Lower lobe of right lung (tissue), 2 donors: ENCODE data around the gene FYN. TPM values are rescaled to one million over a fixed set of nuclear protein-coding genes. Genes with fewer than 3 reads are reported as not detected.

Source experiments
- ATAC-seq, 2 donors: fragments of 200-7000 bp; cut with Tn5 transposase; one replicate each; pipeline ENCODE4 v1.9.1; 2020 to 2022; ENCODE audit warnings: mild to moderate bottlenecking in 2 of 2, moderate library complexity in 2 of 2
- DNase-seq: peaks from one replicate; pipeline ENCODE4 v3.0.0-alpha.2; 2020
- H3K27ac ChIP-seq: fragments of 200-600 bp; one replicate; pipeline ENCODE4 v1.8.0; 2022
- H3K27me3 ChIP-seq: fragments of 200-600 bp; one replicate; pipeline ENCODE4 v1.8.0; 2022; ENCODE audit warnings: low read depth
- H3K36me3 ChIP-seq: fragments of 200-600 bp; one replicate; pipeline ENCODE4 v1.8.0; 2022; ENCODE audit warnings: mild to moderate bottlenecking
- H3K4me1 ChIP-seq: fragments of 200-600 bp; one replicate; pipeline ENCODE4 v1.8.0; 2022
- H3K4me3 ChIP-seq: fragments of 200-600 bp; one replicate; pipeline ENCODE4 v1.8.0; 2022; ENCODE audit warnings: mild to moderate bottlenecking
- H3K9me3 ChIP-seq: fragments of 200-600 bp; one replicate; pipeline ENCODE4 v1.8.0; 2022
- intact Hi-C: fragments of 100-400 bp; cut with DNase I; formaldehyde crosslinking; loops from one replicate; pipeline ENCODE4 v1.11.0; 2022
- total RNA-seq: library from RNA; stranded (reverse); fragmentation: NEBNext Ultra II Directional; extraction: Animal tissue kit (Norgen Biotek cat#: 25700); gene quantifications from one replicate; pipeline ENCODE4 v1.2.1, GENCODE V29; 2021
- TF ChIP-seq, protein P1 (sequence below): fragments of 200-600 bp; IDR thresholded peaks from one replicate; pipeline ENCODE4 v1.8.0; 2022; ENCODE audit warnings: antibody characterized with exemption, mild to moderate bottlenecking
- donor health status: DM: no; HTN: yes; CAD: no; lungs with severe emphysema.

The FYN gene
- total RNA-seq, 1 donor from 2014 or later: 99.2 TPM

DNA sequence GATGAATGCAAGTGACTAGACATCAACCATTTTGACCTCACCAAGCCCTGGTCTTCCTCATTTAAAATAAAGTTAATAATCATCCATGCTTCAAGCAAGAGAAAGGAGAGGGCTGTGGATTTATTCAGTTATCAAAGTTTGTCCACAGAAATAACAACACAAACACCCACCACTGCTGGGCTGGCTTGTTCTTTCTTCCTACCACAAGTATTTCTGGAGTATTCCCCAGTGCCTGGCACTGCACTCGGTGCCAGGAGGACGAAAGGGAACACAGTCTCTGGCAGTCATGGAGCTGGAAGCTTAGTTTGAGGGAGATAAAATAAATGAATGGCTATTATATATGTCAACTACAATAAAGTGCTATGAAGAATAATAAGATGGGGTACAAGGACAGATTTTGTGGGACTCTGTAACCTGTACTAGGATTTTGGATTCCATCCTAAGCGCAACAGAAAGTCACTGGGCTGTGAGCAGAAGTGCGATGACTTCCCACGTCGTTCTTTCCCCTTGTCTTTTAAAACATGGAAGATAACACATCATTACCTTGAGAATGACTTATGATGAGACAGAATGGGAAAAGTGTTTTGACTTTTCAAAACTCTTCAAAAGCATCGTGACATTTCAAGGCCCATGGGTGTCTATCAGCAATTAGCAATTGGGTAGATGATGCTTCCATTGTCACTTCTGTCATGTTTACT is 193.1 kb downstream of the FYN start:
- H3K4me1 ChIP-seq: peaks cover 26% of the 10 kb centered on the region

DNA sequence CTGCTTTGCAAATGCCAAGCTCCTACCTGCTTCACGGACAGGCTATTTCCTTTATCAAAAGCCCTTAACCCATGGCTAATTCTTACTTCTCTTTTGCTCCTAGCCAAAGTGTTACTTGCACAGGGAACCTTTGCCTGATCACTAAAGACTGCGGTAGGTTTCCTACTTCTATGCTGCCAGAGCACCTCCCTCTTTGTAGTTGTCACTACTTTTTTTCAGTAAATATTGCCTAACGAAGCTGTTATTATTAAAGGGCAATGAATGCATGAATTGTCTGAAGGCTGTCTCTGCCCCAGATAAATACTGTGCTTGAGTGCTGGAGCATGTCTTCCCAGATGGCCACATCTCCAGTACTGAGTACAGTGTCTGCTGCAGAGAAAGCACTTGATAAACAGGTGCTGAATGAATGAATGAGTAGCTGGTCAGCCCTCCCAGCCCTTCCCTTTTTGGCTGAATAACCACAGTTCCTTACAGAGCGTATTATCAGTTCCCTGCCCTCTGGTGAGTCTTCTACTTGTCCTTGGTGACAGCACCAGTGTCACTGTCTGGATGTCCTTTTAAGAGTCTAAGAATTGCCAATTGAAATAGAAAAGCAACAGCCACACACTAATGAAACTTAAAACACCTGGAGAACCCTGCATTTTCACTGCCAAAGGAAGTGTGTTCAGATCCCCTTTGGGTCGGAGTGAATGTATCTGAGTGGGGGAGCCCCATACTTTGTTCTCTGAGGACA is 194.0 kb downstream of the FYN start:
- Histone ChIP-seq H3K9me3 (no peaks in the 10 kb centered on the region), H3K36me3 (peaks cover 46% of the 10 kb centered on the region), H3K27me3 (no peaks in the 10 kb centered on the region), H3K4me3 (no peak overlapping the region), H3K27ac (no peak overlapping the region), H3K4me1 (peaks cover 18% of the 10 kb centered on the region)
- ATAC-seq (no peak), DNase-seq (no peak)
- TF ChIP-seq, protein P1, sequence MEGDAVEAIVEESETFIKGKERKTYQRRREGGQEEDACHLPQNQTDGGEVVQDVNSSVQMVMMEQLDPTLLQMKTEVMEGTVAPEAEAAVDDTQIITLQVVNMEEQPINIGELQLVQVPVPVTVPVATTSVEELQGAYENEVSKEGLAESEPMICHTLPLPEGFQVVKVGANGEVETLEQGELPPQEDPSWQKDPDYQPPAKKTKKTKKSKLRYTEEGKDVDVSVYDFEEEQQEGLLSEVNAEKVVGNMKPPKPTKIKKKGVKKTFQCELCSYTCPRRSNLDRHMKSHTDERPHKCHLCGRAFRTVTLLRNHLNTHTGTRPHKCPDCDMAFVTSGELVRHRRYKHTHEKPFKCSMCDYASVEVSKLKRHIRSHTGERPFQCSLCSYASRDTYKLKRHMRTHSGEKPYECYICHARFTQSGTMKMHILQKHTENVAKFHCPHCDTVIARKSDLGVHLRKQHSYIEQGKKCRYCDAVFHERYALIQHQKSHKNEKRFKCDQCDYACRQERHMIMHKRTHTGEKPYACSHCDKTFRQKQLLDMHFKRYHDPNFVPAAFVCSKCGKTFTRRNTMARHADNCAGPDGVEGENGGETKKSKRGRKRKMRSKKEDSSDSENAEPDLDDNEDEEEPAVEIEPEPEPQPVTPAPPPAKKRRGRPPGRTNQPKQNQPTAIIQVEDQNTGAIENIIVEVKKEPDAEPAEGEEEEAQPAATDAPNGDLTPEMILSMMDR: no peak
- intact Hi-C loops: no loop called here

More for the DNA sequence above, 193.1 kb downstream of the FYN start:
- Histone ChIP-seq H3K4me3 (no peak overlapping the region), H3K27me3 (no peaks in the 10 kb centered on the region), H3K9me3 (no peaks in the 10 kb centered on the region), H3K36me3 (peaks cover 39% of the 10 kb centered on the region), H3K27ac (no peak overlapping the region)
- ATAC-seq (no peak), DNase-seq (no peak)
- intact Hi-C loops: no loop called here
- TF ChIP-seq, protein P1: no peak

DNA sequence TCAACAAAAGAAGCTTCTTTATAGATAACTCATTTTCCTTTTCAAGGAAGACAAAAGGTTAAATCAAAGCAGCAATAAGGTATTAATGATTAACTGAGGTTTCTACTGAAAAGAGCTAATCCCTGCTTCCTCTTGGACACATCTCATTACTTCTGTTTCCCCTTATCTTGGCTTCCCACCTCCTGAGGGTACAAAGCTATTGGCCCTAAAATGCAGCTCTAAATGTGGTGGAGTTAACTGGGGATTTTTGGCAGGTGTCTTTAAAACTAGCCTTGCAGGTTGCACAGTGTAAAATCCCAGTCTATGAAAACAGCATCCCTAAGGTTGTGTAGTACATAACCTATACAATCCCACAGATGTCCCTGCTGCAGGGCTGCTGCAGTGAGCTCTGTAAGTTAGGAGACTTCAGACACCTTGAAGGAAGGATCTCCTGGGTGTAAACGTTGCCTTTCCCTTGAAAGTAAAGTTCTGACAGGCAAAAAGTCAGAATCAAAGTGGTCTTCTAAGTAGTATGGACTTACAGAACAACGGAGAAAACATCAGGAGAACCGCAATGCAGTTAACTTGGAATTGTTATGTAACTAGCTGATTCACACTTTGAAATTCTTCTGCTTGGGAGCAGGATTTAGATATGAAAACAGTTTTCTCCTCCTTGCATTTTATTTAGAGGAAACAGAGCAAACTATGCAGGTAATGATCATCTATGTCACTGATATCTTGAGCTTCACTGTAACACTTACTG is 195.8 kb downstream of the FYN start:
- Histone ChIP-seq H3K27ac (no peak overlapping the region), H3K4me1 (no peaks in the 10 kb centered on the region), H3K9me3 (no peaks in the 10 kb centered on the region), H3K27me3 (no peaks in the 10 kb centered on the region), H3K4me3 (no peak overlapping the region), H3K36me3 (peaks cover 65% of the 10 kb centered on the region)
- intact Hi-C loops: no loop called here
- DNase-seq: no peak
- no peak for ATAC-seq
- TF ChIP-seq, protein P1: no peak

DNA sequence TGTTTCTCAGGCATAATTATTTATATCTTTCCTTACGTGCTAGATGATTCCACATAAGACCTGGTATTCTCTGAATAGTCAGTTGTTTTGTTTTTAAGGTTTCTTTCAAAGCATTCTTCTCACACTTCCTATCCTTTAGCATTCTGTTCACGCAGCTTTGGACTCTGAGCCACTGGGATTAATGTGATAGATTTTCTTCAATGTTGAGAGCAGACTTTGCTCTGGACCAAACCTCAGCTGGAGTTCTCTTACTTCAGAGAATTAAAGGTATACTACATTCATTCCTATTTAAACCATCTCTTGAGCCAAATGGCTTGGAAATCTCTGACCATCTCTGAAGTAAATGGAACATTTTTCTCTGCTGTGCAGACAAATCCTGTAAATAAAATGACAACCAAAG is 196.9 kb downstream of the FYN start:
- H3K4me1 ChIP-seq: no peaks in the 10 kb centered on the region
- H3K27me3 ChIP-seq: no peaks in the 10 kb centered on the region
- no peak overlapping the region for H3K27ac ChIP-seq
- TF ChIP-seq, protein P1: no peak
- intact Hi-C loops: no loop called here
- H3K4me3 ChIP-seq: no peak overlapping the region
- H3K36me3 ChIP-seq: peaks cover 73% of the 10 kb centered on the region
- no peak for ATAC-seq
- no peaks in the 10 kb centered on the region for H3K9me3 ChIP-seq
- no peak for DNase-seq

DNA sequence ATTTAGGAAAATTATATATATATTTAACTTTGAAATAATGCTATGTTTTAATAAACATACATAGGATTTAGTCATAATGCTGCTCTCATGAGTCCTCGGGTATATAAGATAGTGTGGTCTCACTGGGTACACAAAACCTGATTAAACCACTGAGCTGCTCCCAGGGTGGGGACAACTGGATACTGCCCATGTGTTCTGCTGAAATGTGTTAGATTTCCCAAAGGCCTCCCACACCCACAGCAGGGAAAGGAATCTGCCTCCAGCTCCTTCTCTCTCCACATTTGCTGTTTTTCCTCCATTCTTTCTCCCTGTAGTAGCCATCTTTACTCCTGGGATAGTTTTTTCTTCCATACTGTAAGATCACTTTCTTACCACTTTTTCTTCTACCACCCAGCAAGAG is 198.4 kb downstream of the FYN start:
- TF ChIP-seq, protein P1: no peak
- H3K36me3 ChIP-seq: peaks cover 81% of the 10 kb centered on the region
- DNase-seq (no peak), ATAC-seq (no peak)
- intact Hi-C loops: no loop called here
- no peaks in the 10 kb centered on the region for H3K4me1 ChIP-seq
- H3K4me3 ChIP-seq: no peak overlapping the region
- H3K27ac ChIP-seq: no peak overlapping the region
- no peaks in the 10 kb centered on the region for H3K27me3 ChIP-seq
- no peaks in the 10 kb centered on the region for H3K9me3 ChIP-seq
